Keratinocyte (primary cell): ENCODE results near the gene STMND1. TPM values are rescaled to one million over a fixed set of nuclear protein-coding genes. Genes with fewer than 3 reads are reported as not detected.

Experiments used
- DNase-seq: peaks from one replicate; pipeline ENCODE4 v3.0.0-alpha.2; 2011; ENCODE audit warnings: low read depth, missing footprints, low spot score
- FAIRE-seq: peaks from 2 replicates; lab custom pipeline; 2011; peaks lifted over from hg19 to GRCh38; lab: Jason Lieb, UNC
- H2AFZ ChIP-seq: 2 replicates; pipeline ENCODE4 v1.6.0; 2012; ENCODE audit warnings: low read length, control low read depth, inconsistent platforms; ENCODE audit not compliant: control insufficient read depth
- H3K27ac ChIP-seq: 2 replicates; pipeline ENCODE4 v1.5.1; 2011; ENCODE audit warnings: low read length; ENCODE audit not compliant: control insufficient read depth, insufficient read depth
- H3K27me3 ChIP-seq: 3 replicates; pipeline ENCODE4 v1.6.0; 2011; ENCODE audit warnings: low read length; ENCODE audit not compliant: control insufficient read depth, insufficient read depth; ENCODE audit errors: extremely low read depth
- H3K36me3 ChIP-seq, 2 experiments: 2 replicates in 1 of 2; 3 replicates in 1 of 2; pipeline ENCODE4 v1.5.1; 2011; ENCODE audit warnings: low read length in 2 of 2, mild to moderate bottlenecking in 1 of 2; ENCODE audit not compliant: control insufficient read depth in 2 of 2, insufficient read depth in 2 of 2; ENCODE audit errors: extremely low read depth in 1 of 2
- H3K4me1 ChIP-seq: 3 replicates; pipeline ENCODE4 v1.5.1; 2011; ENCODE audit warnings: low read length; ENCODE audit not compliant: control insufficient read depth, insufficient read depth; ENCODE audit errors: extremely low read depth
- H3K4me2 ChIP-seq: 3 replicates; pipeline ENCODE4 v1.6.0; 2011; ENCODE audit warnings: low read depth, low read length; ENCODE audit not compliant: control insufficient read depth, insufficient read depth; ENCODE audit errors: extremely low read depth
- H3K4me3 ChIP-seq, 3 experiments: fragments of 200-600 bp in 1 of 3; sonication (generic) in 1 of 3; 2 replicates in 2 of 3; 3 replicates in 1 of 3; pipeline ENCODE4 v1.5.1; 2011 to 2016; ENCODE audit warnings: low read length in 3 of 3, mild to moderate bottlenecking in 3 of 3, control low read depth in 2 of 3, inconsistent platforms in 1 of 3, low read depth in 1 of 3, mixed read lengths in 1 of 3, mixed run types in 1 of 3, moderate library complexity in 1 of 3; ENCODE audit not compliant: control insufficient read depth in 2 of 3, insufficient read depth in 2 of 3; ENCODE audit errors: extremely low read depth in 1 of 3
- H3K79me2 ChIP-seq: 2 replicates; pipeline ENCODE4 v1.6.0; 2012; ENCODE audit warnings: low read length; ENCODE audit not compliant: control insufficient read depth, insufficient read depth
- H3K9ac ChIP-seq: 3 replicates; pipeline ENCODE4 v1.6.0; 2011; ENCODE audit warnings: low read length; ENCODE audit not compliant: control insufficient read depth, insufficient read depth; ENCODE audit errors: extremely low read depth
- H3K9me1 ChIP-seq: 3 replicates; pipeline ENCODE4 v1.6.0; 2011; ENCODE audit warnings: low read length; ENCODE audit not compliant: control insufficient read depth, insufficient read depth; ENCODE audit errors: extremely low read depth
- H3K9me3 ChIP-seq: 2 replicates; pipeline ENCODE4 v1.5.1; 2012; ENCODE audit warnings: low read depth, low read length; ENCODE audit not compliant: control insufficient read depth
- H4K20me1 ChIP-seq: 3 replicates; pipeline ENCODE4 v1.6.0; 2011; ENCODE audit warnings: low read length; ENCODE audit not compliant: control insufficient read depth, insufficient read depth; ENCODE audit errors: extremely low read depth
- CTCF ChIP-seq, 3 experiments: IDR thresholded peaks in 1 of 3; conservative IDR thresholded peaks in 1 of 3; optimal IDR thresholded peaks in 1 of 3; 2 replicates in 2 of 3; 3 replicates in 1 of 3; pipeline versions ENCODE3 to v1.5.1; 2011; ENCODE audit warnings: low read length in 3 of 3, mild to moderate bottlenecking in 3 of 3, moderate library complexity in 2 of 3, control low read depth in 1 of 3, inconsistent platforms in 1 of 3; ENCODE audit not compliant: insufficient read depth in 2 of 3; ENCODE audit errors: extremely low read depth in 1 of 3
- EZH2 ChIP-seq: IDR thresholded peaks from one replicate; pipeline ENCODE4 v1.6.1; 2012; ENCODE audit warnings: inconsistent platforms, mild to moderate bottlenecking, low read length, moderate library complexity
- dilution Hi-C: fragments of 300-500 bp; cut with MboI; formaldehyde crosslinking; loops from one replicate; pipeline ENCODE4 v1.7.0; 2020; ENCODE audit warnings: low sequenced_read_pairs; ENCODE audit not compliant: extremely low pct_ligation_motif_present
- polyA plus RNA-seq, 5 experiments: library from polyadenylated mRNA; depleted of rRNA in 3 of 5; stranded (reverse) in 3 of 5; stranded (forward) in 1 of 5; unstranded in 1 of 5; fragments of >200 nt; gene quantifications; 1 replicate in 1 of 5; 2 replicates in 3 of 5; 3 replicates in 1 of 5; pipeline versions ENCODE4 v1.2.1 to v1.2.3, GENCODE V29; 2011 to 2012; ENCODE audit warnings: missing spikeins in 2 of 5, low read depth in 1 of 5, low replicate concordance in 1 of 5

Gene STMND1
- polyA plus RNA-seq, 1 donor (not counting 4 experiments of a cell fraction or from before 2014, with no cell fraction given) = not detected

DNA sequence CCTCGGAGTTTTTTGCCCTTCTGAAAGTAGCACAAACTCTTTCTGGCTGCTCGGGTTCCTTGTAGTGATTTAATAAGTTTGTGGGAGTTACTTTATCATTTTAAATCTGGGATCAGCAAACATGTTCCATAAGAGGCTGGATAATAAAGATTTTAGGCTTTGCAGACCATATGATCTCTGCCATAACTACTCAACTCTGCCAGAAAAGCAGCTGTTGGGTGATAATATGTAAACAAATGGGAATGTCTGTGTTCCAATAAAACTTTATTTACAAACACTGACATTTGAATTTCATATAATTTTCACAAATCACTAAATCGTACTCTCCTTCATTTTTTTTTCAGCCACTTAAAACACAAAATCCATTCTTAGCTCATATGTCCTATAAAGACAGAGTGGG is 3.9 kb upstream of the STMND1 start:
- Histone ChIP-seq H3K4me1 (peaks cover 3% of the 10 kb centered on the region), H4K20me1 (no peaks in the 10 kb centered on the region), H3K4me2 (no peak overlapping the region), H2AFZ (no peak overlapping the region), H3K9ac (no peak overlapping the region), H3K9me1 (no peaks in the 10 kb centered on the region), H3K4me3 (no peak overlapping the region), H3K27ac (no peak overlapping the region), H3K36me3 (no peaks in the 10 kb centered on the region), H3K9me3 (no peaks in the 10 kb centered on the region), H3K79me2 (no peaks in the 10 kb centered on the region), H3K27me3 (peaks cover 27% of the 10 kb centered on the region)
- dilution Hi-C loops = no loop called here
- DNase-seq = no peak
- no peak for TF ChIP-seq EZH2
- no peak for TF ChIP-seq CTCF (optimal IDR thresholded peaks at IDR 0.05 in 1 of 3, IDR thresholded peaks at IDR 0.05 in 1 of 3, conservative IDR thresholded peaks at IDR 0.05 in 1 of 3; ENCODE audit: extremely low read depth in 1 of 3, insufficient read depth in 2 of 3, low read length in 3 of 3)
- no peak for FAIRE-seq

DNA sequence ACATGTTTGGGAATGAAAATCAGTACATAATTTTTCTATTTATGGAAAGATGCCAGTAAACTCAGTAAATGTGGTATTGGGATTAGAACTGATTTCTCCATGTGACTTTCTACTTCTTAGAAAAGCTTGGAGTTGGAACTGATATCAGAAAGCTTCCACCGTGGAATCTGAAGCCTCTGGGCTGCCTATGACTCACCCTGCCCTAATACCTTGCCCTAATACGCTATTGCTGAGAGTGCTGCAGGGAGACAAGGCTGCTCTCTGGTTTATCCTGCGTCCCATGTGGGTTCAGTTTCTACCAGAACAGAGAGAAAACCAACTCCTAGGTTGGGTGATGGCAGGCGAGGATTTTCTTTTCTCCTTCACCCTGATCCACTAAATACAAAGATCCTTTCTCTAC is 3.3 kb upstream of the STMND1 start:
- no peak for DNase-seq
- TF ChIP-seq CTCF (optimal IDR thresholded peaks at IDR 0.05 in 1 of 3, IDR thresholded peaks at IDR 0.05 in 1 of 3, conservative IDR thresholded peaks at IDR 0.05 in 1 of 3; ENCODE audit: extremely low read depth in 1 of 3, insufficient read depth in 2 of 3, low read length in 3 of 3) (no peak), EZH2 (no peak)
- Histone ChIP-seq H3K4me3 (no peak overlapping the region), H3K9me3 (no peaks in the 10 kb centered on the region), H3K27ac (no peak overlapping the region), H3K4me1 (peaks cover 3% of the 10 kb centered on the region), H3K79me2 (no peaks in the 10 kb centered on the region), H2AFZ (no peak overlapping the region), H3K4me2 (no peak overlapping the region), H3K27me3 (peaks cover 28% of the 10 kb centered on the region), H3K9me1 (no peaks in the 10 kb centered on the region), H3K9ac (no peak overlapping the region), H3K36me3 (no peaks in the 10 kb centered on the region), H4K20me1 (no peaks in the 10 kb centered on the region)
- dilution Hi-C loops = no loop called here
- FAIRE-seq = peak; percentile 70
